ENCODE results near the gene CYP4F2.

GRCh38 chr19:15892012-15892411 lies 5.9 kb downstream of the CYP4F2 start:
- no peak for TF ChIP-seq NR1H2 (CRISPR knock-in tag; IDR thresholded peaks at IDR 0.05)
- TF ChIP-seq ZNF282 (CRISPR knock-in tag; IDR thresholded peaks at IDR 0.05): no peak
- TF ChIP-seq CREB3L1 (IDR thresholded peaks at IDR 0.05; ENCODE audit: borderline replicate concordance, low read depth): no peak
- TF ChIP-seq CTCF (IDR thresholded peaks at IDR 0.05 in 2 of 3, conservative IDR thresholded peaks at IDR 0.05 in 1 of 3; ENCODE audit: insufficient read depth in 2 of 3, low read depth in 1 of 3, low read length in 3 of 3): no peak
- TF ChIP-seq ELF4 (CRISPR knock-in tag; IDR thresholded peaks at IDR 0.05): no peak
- TF ChIP-seq POLR3A (IDR thresholded peaks at IDR 0.05; ENCODE audit: borderline replicate concordance, extremely low read depth, insufficient read depth, insufficient read length): no peak
- TF ChIP-seq HBP1 (CRISPR knock-in tag; IDR thresholded peaks at IDR 0.05): no peak
- TF ChIP-seq ZBTB7A (IDR thresholded peaks at IDR 0.05; ENCODE audit: borderline replicate concordance, control insufficient read depth, low read depth, low read length): no peak
- TF ChIP-seq USF2 (CRISPR knock-in tag; IDR thresholded peaks at IDR 0.05): no peak
- TF ChIP-seq POLR2AphosphoS5 (IDR thresholded peaks at IDR 0.05; ENCODE audit: control insufficient read depth, insufficient read depth, low read depth, low read length): no peak

Measured in K562 (cell line).